Nephron (organoid): ENCODE measurements around the gene ZMIZ1.

ENCODE experiments used
- H3K27ac Mint-ChIP-seq, 3 experiments: 2 replicates each; pipeline ENCODE4 v1.8.0; 2020; ENCODE audit warnings: mixed read lengths in 3 of 3, mild to moderate bottlenecking in 2 of 3, moderate library complexity in 1 of 3
- H3K27me3 Mint-ChIP-seq: 2 replicates; pipeline ENCODE4 v1.8.0; 2021; ENCODE audit warnings: low read depth, mild to moderate bottlenecking, moderate library complexity, mixed read lengths
- H3K36me3 Mint-ChIP-seq: 2 replicates; pipeline ENCODE4 v1.8.0; 2020; ENCODE audit warnings: low read depth, mixed read lengths
- H3K4me1 Mint-ChIP-seq: 2 replicates; pipeline ENCODE4 v1.8.0; 2020; ENCODE audit warnings: mixed read lengths
- H3K4me3 Mint-ChIP-seq, 3 experiments: 2 replicates each; pipeline ENCODE4 v1.8.0; 2020; ENCODE audit warnings: mild to moderate bottlenecking in 3 of 3, mixed read lengths in 3 of 3, moderate library complexity in 2 of 3
- H3K9me3 Mint-ChIP-seq: 2 replicates; pipeline ENCODE4 v1.8.0; 2020; ENCODE audit warnings: mixed read lengths
- TF ChIP-seq, protein P1 (sequence below), 3 experiments: fragments of 200-600 bp; sonication (generic); IDR thresholded peaks; one replicate each; pipeline ENCODE4 v1.5.0; 2021; ENCODE audit warnings: antibody characterized with exemption in 3 of 3; ENCODE audit not compliant: unreplicated experiment in 3 of 3

ZMIZ1 gene

DNA sequence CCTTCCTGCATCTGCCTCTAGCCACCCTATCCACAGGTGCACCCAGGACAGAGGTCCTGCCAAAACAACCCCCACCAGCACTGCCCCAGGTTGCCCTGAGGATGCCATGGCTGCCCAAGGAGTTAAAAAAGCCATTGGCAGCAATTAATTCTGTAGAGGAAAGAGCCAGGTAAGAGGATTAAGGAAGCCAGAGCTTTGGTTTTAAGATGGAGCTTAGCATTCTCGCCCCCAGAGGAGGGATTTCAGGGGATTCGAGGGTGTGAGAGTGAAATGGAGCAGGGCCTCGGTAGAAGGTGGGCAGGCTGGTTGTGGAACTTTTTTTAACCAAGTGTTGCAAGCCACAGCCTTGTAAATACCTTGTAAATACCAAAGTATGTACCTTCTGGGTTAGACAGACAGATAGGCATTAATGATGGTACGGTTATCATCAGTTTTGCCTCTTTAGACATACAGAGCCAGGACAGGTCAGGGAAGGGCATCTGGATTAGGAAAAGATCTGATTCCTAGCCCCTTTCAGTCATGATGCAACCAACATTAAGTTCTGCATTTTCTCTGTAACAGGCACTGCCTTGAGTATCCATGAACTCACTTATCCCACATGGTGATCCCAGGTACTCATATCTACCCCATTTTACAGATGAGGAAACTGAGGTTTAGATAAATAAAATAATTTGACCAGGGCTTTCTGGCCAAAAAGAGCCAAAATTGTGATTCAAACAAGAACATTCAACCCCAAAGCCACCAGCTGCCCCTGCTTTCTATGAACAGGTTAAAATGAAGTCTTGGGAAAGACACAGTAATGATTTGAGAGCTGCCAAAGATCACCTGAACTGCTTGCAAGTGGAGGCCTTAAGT is 157.9 kb downstream of the ZMIZ1 start:
- H3K36me3 Mint-ChIP-seq = peaks cover 25% of the 10 kb centered on the region
- TF ChIP-seq, protein P1, sequence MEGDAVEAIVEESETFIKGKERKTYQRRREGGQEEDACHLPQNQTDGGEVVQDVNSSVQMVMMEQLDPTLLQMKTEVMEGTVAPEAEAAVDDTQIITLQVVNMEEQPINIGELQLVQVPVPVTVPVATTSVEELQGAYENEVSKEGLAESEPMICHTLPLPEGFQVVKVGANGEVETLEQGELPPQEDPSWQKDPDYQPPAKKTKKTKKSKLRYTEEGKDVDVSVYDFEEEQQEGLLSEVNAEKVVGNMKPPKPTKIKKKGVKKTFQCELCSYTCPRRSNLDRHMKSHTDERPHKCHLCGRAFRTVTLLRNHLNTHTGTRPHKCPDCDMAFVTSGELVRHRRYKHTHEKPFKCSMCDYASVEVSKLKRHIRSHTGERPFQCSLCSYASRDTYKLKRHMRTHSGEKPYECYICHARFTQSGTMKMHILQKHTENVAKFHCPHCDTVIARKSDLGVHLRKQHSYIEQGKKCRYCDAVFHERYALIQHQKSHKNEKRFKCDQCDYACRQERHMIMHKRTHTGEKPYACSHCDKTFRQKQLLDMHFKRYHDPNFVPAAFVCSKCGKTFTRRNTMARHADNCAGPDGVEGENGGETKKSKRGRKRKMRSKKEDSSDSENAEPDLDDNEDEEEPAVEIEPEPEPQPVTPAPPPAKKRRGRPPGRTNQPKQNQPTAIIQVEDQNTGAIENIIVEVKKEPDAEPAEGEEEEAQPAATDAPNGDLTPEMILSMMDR (IDR thresholded peaks at IDR 0.05; ENCODE audit: unreplicated experiment in 3 of 3) = no peak
- H3K4me3 Mint-ChIP-seq = no peak overlapping the region
- H3K9me3 Mint-ChIP-seq = no peaks in the 10 kb centered on the region
- peaks cover 4% of the 10 kb centered on the region for H3K27me3 Mint-ChIP-seq
- no peak overlapping the region for H3K27ac Mint-ChIP-seq
- peaks cover 59% of the 10 kb centered on the region for H3K4me1 Mint-ChIP-seq

- peak overlapping the region; percentile 78 to 93 (median 90) for H3K27ac Mint-ChIP-seq
- peaks cover 4% of the 10 kb centered on the region for H3K27me3 Mint-ChIP-seq
- no peaks in the 10 kb centered on the region for H3K9me3 Mint-ChIP-seq
- H3K4me3 Mint-ChIP-seq = no peak overlapping the region
- TF ChIP-seq, protein P1 (IDR thresholded peaks at IDR 0.05; ENCODE audit: unreplicated experiment in 3 of 3) = no peak
- H3K36me3 Mint-ChIP-seq = peaks cover 34% of the 10 kb centered on the region
- peaks cover 34% of the 10 kb centered on the region for H3K4me1 Mint-ChIP-seq
Measured at GRCh38 chr10:79229071-79229541, 160.3 kb downstream of the ZMIZ1 start.

DNA sequence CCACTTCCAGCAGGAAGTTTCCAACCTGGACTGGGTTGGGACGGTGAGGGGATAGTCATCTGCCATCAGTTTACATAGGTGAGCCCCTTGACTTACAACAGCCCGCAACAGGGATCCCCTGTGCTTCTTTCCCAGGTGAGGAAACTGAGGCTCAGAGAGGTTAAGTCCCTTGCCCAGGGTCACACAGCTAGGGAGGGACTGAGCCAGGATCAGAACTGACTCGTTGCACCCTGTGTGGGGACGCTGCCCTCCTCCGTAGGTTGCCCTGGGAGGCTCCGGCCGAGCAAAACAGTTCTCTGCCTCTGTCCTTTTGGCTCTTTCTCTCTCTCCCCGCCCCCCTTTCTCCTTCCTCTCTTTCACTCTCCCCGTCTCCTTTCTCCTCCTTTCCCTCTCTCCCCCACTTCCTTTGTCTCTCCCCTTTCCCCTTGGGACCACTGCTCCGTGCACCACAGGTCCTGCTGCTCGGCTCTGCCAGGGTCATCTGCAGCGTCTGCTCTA is 161.1 kb downstream of the ZMIZ1 start:
- Mint-ChIP-seq H3K27me3 (peaks cover 4% of the 10 kb centered on the region), H3K4me3 (peak overlapping the region; percentile 53 to 79 (median 64)), H3K36me3 (peaks cover 31% of the 10 kb centered on the region), H3K9me3 (no peaks in the 10 kb centered on the region), H3K4me1 (peaks cover 26% of the 10 kb centered on the region), H3K27ac (peak overlapping the region; percentile 78 to 93 (median 90))
- TF ChIP-seq, protein P1 (IDR thresholded peaks at IDR 0.05; ENCODE audit: unreplicated experiment in 3 of 3) = no peak

GRCh38 chr10:79230328-79230830 is 161.6 kb downstream of the ZMIZ1 start:
- Mint-ChIP-seq H3K9me3 (no peaks in the 10 kb centered on the region), H3K4me1 (peaks cover 27% of the 10 kb centered on the region), H3K4me3 (peak overlapping the region; percentile 53 to 79 (median 64)), H3K27ac (peak overlapping the region; percentile 78 to 93 (median 90)), H3K36me3 (peaks cover 33% of the 10 kb centered on the region), H3K27me3 (peaks cover 4% of the 10 kb centered on the region)
- TF ChIP-seq, protein P1 (IDR thresholded peaks at IDR 0.05; ENCODE audit: unreplicated experiment in 3 of 3) = no peak

- Mint-ChIP-seq H3K4me3 (peak overlapping the region in 1 of 3 experiments; percentile 79), H3K36me3 (peaks cover 35% of the 10 kb centered on the region), H3K9me3 (no peaks in the 10 kb centered on the region), H3K27ac (peak overlapping the region; percentile 78 to 93 (median 90)), H3K27me3 (peaks cover 4% of the 10 kb centered on the region), H3K4me1 (peaks cover 29% of the 10 kb centered on the region)
- TF ChIP-seq, protein P1 (IDR thresholded peaks at IDR 0.05; ENCODE audit: unreplicated experiment in 3 of 3) = no peak
Measured at GRCh38 chr10:79230850-79231249, 162.1 kb downstream of the ZMIZ1 start.
